Keratinocyte (primary cell): Measurements from ENCODE around the gene HEXD.

ENCODE experiments used
- EZH2 ChIP-seq: IDR thresholded peaks from one replicate; pipeline ENCODE4 v1.6.1; 2012; ENCODE audit warnings: inconsistent platforms, mild to moderate bottlenecking, low read length, moderate library complexity
- TF ChIP-seq, protein P1 (sequence below), 3 experiments: IDR thresholded peaks in 1 of 3; conservative IDR thresholded peaks in 1 of 3; optimal IDR thresholded peaks in 1 of 3; 2 replicates in 2 of 3; 3 replicates in 1 of 3; pipeline versions ENCODE3 to v1.5.1; 2011; ENCODE audit warnings: low read length in 3 of 3, mild to moderate bottlenecking in 3 of 3, moderate library complexity in 2 of 3, control low read depth in 1 of 3, inconsistent platforms in 1 of 3; ENCODE audit not compliant: insufficient read depth in 2 of 3; ENCODE audit errors: extremely low read depth in 1 of 3

DNA sequence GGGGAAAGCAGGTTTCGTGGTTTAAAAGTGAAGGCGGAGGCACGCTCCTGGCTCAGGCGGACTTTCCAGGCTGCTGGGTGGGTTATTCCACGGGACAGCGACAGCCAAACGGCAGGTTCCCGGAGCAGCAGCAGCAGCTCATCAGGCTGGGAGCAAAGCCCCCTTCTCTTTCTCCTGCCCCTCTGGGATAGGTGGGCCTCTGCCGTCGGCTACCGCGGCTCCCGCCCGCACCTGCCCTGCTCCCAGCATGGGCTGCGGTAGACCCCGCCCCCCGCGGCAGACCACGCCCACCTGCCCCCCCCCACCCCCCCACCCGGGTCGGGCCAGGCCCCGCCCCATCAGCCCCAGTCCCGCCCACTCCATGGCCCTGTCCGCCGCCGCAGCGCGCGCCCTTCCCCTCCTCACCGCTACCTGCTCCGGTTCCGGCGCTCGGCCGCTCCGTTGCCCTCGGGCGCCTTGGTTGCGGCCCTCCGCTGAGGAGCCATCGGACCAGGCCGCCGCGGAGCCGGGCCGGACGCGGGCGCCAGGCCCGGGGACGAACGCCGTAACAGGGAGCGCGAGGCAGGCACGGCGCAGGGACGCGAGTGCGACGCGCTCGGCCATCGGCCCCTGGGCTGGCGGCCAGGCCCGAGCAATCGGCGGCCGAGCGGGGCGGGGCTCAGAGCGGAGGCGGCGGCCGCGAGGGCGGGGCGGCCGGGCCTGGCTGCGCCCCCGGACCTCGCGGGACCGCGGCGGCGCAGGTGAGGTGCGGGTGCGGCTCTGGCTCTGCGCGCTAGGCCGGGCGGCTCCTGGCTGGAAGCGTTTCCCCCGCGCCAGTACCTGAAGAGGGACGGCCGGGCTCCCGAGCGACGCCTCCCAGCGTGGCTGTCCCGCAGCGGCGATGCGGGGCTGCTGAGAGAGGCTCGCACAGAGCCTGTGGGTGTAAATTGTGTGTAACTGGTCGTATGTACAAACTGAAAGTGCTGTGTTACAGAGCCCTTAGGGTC is at the start of gene HEXD, which contains the start of gene OGFOD3:
- TF ChIP-seq, protein P1, sequence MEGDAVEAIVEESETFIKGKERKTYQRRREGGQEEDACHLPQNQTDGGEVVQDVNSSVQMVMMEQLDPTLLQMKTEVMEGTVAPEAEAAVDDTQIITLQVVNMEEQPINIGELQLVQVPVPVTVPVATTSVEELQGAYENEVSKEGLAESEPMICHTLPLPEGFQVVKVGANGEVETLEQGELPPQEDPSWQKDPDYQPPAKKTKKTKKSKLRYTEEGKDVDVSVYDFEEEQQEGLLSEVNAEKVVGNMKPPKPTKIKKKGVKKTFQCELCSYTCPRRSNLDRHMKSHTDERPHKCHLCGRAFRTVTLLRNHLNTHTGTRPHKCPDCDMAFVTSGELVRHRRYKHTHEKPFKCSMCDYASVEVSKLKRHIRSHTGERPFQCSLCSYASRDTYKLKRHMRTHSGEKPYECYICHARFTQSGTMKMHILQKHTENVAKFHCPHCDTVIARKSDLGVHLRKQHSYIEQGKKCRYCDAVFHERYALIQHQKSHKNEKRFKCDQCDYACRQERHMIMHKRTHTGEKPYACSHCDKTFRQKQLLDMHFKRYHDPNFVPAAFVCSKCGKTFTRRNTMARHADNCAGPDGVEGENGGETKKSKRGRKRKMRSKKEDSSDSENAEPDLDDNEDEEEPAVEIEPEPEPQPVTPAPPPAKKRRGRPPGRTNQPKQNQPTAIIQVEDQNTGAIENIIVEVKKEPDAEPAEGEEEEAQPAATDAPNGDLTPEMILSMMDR (optimal IDR thresholded peaks at IDR 0.05 in 1 of 3, IDR thresholded peaks at IDR 0.05 in 1 of 3, conservative IDR thresholded peaks at IDR 0.05 in 1 of 3; ENCODE audit: extremely low read depth in 1 of 3, insufficient read depth in 2 of 3, low read length in 3 of 3) = no peak
- TF ChIP-seq EZH2 = no peak
